T-cell (primary cell): ENCODE data around the gene URI1. TPM values are rescaled to one million over a fixed set of nuclear protein-coding genes. Genes with fewer than 3 reads are reported as not detected.
A peak's percentile ranks its signal among the peaks of the same experiment; 100 is the strongest.
"Not testable (repeated sequence)": the region's sequence is repeated elsewhere in the genome, so short reads cannot be mapped to it uniquely, and the experiment has no call there.

Source experiments
- ATAC-seq, 4 experiments: fragments of 200-7000 bp in 3 of 4; fragments of 150-1000 bp in 1 of 4; cut with Tn5 transposase; replicated peaks in 1 of 4; 1 replicate in 3 of 4; 2 replicates in 1 of 4; pipeline ENCODE4 v1.10.0; 2021; ENCODE audit warnings: moderate library complexity in 3 of 4, mild to moderate bottlenecking in 2 of 4, moderate number of reproducible peaks in 1 of 4
- CTCF ChIA-PET, 2 donors: fragments of 300-600 bp; sonication (Branson Sonifier 250); formaldehyde crosslinking; loops; one replicate each; lab custom pipeline; 2022; ENCODE audit warnings: antibody characterized with exemption in 2 of 2; lab: Charles Lee
- POLR2A ChIA-PET, 2 donors: fragments of 300-600 bp; sonication (Branson Sonifier 250); formaldehyde crosslinking; loops; one replicate each; lab custom pipeline; 2022; ENCODE audit warnings: antibody characterized with exemption in 2 of 2; lab: Charles Lee
- DNase-seq, 35 experiments: peaks; one replicate each; pipeline versions ENCODE4 v3.0.0 to v3.0.0-alpha.2; 2013 to 2023
- H3K27ac ChIP-seq: one replicate; pipeline ENCODE4 v1.5.1; 2013; ENCODE audit warnings: low read length
- H3K27me3 ChIP-seq, 2 experiments: replicated peaks in 1 of 2; 1 replicate in 1 of 2; 2 replicates in 1 of 2; pipeline versions ENCODE4 v1.6.1 to v1.7.0; 2013; ENCODE audit warnings: low read length in 1 of 2, mixed read lengths in 1 of 2; ENCODE audit not compliant: control insufficient read depth in 2 of 2, insufficient read depth in 2 of 2; ENCODE audit errors: extremely low read depth in 1 of 2
- H3K36me3 ChIP-seq, 2 donors: 1 replicate in 1 of 2; 2 replicates in 1 of 2; pipeline versions ENCODE4 v1.6.1 to v1.7.0; 2013; ENCODE audit warnings: low read length in 1 of 2; ENCODE audit not compliant: control insufficient read depth in 2 of 2, insufficient read depth in 1 of 2; ENCODE audit errors: extremely low read depth in 1 of 2
- H3K4me1 ChIP-seq, 2 experiments: 1 replicate in 1 of 2; 2 replicates in 1 of 2; pipeline versions ENCODE4 v1.6.1 to v1.7.0; 2013; ENCODE audit warnings: low read length in 2 of 2, mixed read lengths in 1 of 2; ENCODE audit not compliant: insufficient read depth in 2 of 2, control insufficient read depth in 1 of 2; ENCODE audit errors: extremely low read depth in 1 of 2
- H3K4me3 ChIP-seq, 2 donors: 1 replicate in 1 of 2; 2 replicates in 1 of 2; pipeline versions ENCODE4 v1.5.1 to v1.7.0; 2013; ENCODE audit warnings: mild to moderate bottlenecking in 2 of 2, low read length in 1 of 2, moderate library complexity in 1 of 2; ENCODE audit not compliant: control insufficient read depth in 1 of 2; ENCODE audit errors: extremely low read depth in 1 of 2
- H3K9me3 ChIP-seq: 2 replicates; pipeline ENCODE4 v1.7.0; 2013
- H3K27ac Mint-ChIP-seq, 2 donors: one replicate each; pipeline ENCODE4 v1.8.0; 2020 to 2021; ENCODE audit warnings: mild to moderate bottlenecking in 2 of 2, mixed read lengths in 2 of 2
- H3K27me3 Mint-ChIP-seq, 2 donors: one replicate each; pipeline ENCODE4 v1.8.0; 2021 to 2022; ENCODE audit warnings: mixed read lengths in 2 of 2
- H3K36me3 Mint-ChIP-seq: one replicate; pipeline ENCODE4 v1.8.0; 2021; ENCODE audit warnings: mixed read lengths
- H3K4me1 Mint-ChIP-seq, 3 donors: one replicate each; pipeline ENCODE4 v1.8.0; 2020 to 2022; ENCODE audit warnings: mixed read lengths in 3 of 3, mild to moderate bottlenecking in 1 of 3
- H3K4me3 Mint-ChIP-seq, 3 donors: one replicate each; pipeline ENCODE4 v1.8.0; 2020 to 2022; ENCODE audit warnings: mild to moderate bottlenecking in 3 of 3, mixed read lengths in 3 of 3, moderate library complexity in 3 of 3
- H3K9me3 Mint-ChIP-seq, 3 donors: one replicate each; pipeline ENCODE4 v1.8.0; 2020 to 2022; ENCODE audit warnings: mixed read lengths in 3 of 3
- WGBS: methylation state at CpG from one replicate; pipeline ENCODE4 v1.1.5; 2013; ENCODE audit warnings: missing lambda C conversion rate; ENCODE audit not compliant: insufficient coverage; 5-methylcytosine and 5-hydroxymethylcytosine counted together
- total RNA-seq, 35 experiments: library from RNA in 6 of 35; stranded (reverse) in 6 of 35; fragments of 120-200 nt in 1 of 35; gene quantifications; one replicate each; pipeline versions ENCODE4 v1.2.1 to v1.2.4 and lab custom pipeline; 2013 to 2026

Gene URI1
- total RNA-seq, 5 donors from 2014 or later (not counting 1 experiment from before 2014, with no cell fraction given), result 69.0 to 84.8 (median 75.7) TPM

DNA sequence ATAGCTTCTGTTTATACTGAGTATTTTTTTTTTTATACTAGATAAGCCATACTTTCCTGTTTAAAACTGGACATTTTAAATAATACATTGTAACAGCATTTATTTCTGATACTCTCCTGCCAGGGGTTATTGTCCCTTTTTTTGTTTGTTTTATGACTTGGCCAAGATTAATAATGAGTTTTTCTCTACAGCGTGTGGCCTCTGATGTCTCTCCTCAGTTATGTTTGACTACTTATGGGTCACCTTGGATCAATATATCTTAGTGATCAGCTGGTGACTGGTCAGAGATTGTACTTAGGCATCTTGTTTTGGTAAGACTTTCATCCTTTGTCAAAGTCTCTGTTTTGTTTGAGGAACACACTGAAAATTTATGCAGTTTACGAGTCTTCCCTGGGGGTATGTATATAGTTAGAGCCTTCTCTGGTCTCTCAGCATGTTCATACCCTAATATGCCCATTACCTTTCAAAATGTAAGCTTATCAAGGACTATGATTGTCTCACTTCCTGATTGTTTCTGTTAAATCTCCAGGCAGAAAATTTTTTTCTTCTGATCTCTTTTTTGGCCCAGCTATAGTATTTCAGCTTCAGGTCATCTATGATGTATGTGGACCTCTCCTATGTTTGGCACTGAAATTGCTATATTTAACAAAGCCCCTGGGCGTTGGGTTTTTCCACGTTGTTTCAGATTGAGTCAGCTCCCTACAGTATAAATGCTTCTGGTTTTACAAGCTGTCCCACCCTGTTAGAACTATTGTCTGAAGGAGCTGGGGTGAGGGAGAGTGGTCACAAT, 87.9 kb downstream of the URI1 start:
- 86% methylated on average over 1 of the region's 4 CpGs for WGBS
- peaks cover 0 to 5% of the 10 kb centered on the region in 2 donors for H3K36me3 ChIP-seq
- H3K27me3 Mint-ChIP-seq, result no peaks in the 10 kb centered on the region
- ChIA-PET POLR2A (no interaction called here), CTCF (no interaction called here)
- H3K27ac ChIP-seq, result no peak overlapping the region
- H3K9me3 Mint-ChIP-seq, result peaks cover 12 to 24% (median 21%) of the 10 kb centered on the region in 3 donors
- no peak overlapping the region for H3K27ac Mint-ChIP-seq
- DNase-seq, result no peak
- H3K4me1 ChIP-seq, result no peaks in the 10 kb centered on the region
- no peak overlapping the region for H3K4me3 Mint-ChIP-seq
- H3K4me3 ChIP-seq, result no peak overlapping the region
- peaks cover 81% of the 10 kb centered on the region for H3K36me3 Mint-ChIP-seq
- H3K4me1 Mint-ChIP-seq, result peaks cover 13% of the 10 kb centered on the region in 3 donors
- peaks cover 4% of the 10 kb centered on the region for H3K9me3 ChIP-seq
- no peaks in the 10 kb centered on the region for H3K27me3 ChIP-seq
- no peak for ATAC-seq

DNA sequence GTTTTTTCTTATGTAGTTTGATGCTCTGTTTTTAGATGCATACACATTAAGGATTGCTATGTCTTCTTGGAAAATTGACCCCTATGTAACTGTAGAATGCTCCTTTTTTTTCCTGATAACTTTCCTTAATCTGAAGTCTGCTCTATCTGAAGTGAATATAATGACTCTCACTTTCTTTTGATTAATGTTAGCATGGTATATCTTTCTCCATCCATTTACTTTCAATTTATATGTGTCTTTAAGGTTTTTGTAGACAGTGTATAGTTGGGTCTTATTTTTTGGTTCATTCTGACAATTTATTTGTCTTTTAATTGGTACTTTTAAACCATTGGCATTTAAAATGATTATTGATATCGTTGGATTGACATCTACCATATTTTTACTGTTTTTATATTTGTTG, 92.3 kb downstream of the URI1 start:
- H3K4me1 ChIP-seq, result no peaks in the 10 kb centered on the region
- ATAC-seq (no peak), DNase-seq (no peak)
- POLR2A ChIA-PET, result no interaction called here
- no peak overlapping the region for H3K27ac ChIP-seq
- H3K9me3 Mint-ChIP-seq, result peaks cover 15 to 48% (median 35%) of the 10 kb centered on the region in 3 donors
- no peaks in the 10 kb centered on the region for H3K27me3 Mint-ChIP-seq
- CTCF ChIA-PET, result no interaction called here
- WGBS, result no CpG with 5 or more reads among the region's 1 CpG
- H3K4me1 Mint-ChIP-seq, result peaks cover 2 to 8% (median 3%) of the 10 kb centered on the region in 3 donors
- H3K27ac Mint-ChIP-seq, result no peak overlapping the region
- peaks cover 4% of the 10 kb centered on the region for H3K9me3 ChIP-seq
- no peak overlapping the region for H3K4me3 ChIP-seq
- peaks cover 5 to 9% of the 10 kb centered on the region in 2 donors for H3K36me3 ChIP-seq
- no peak overlapping the region for H3K4me3 Mint-ChIP-seq
- peaks cover 92% of the 10 kb centered on the region for H3K36me3 Mint-ChIP-seq
- H3K27me3 ChIP-seq, result no peaks in the 10 kb centered on the region

DNA sequence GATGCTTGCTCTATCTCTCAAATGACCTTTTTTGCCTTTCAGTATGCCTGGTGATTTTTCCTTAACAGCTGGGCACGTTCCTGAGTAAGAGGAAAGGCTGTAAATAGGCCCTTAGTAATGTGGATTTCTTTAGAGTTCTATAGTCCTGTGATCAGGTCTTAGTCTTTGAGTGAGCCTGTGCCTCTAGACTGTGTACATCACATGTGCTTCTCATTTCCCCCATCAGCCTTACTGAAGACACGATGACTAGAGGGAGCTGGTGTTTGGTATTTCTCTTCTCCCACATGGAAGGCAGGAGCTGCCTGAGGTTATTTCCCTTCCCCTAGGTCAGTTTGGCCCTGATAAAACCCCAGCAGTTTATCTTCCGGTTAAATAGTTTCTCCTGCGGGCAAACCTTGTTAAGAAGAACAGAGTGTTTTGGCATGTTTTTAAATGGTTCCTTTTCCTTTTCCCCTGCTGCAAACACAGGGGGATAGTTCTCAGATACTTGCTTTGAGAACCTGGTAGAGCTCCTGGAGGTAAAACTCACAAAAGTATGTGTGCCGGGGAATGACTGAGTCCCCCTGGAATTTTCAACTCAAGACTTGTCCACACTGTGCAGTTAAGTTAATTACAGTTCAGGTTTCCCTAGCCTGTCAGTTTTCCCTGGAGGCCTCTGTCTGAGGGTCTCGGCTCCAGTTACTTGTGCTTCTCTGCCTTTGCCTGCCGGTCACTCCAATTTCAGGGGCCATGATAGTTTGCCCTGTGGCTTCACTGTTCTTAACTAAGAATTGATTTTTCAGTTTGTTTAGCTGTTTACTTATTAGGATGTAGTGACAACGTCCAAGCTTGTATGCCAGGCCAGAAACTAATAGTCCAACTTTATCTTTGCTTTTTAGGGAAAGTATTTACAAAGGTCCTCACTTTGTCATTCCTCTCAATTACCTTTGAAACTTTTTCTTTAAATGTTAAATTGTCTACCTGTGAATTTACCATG, 94.4 kb downstream of the URI1 start:
- no peaks in the 10 kb centered on the region for H3K4me1 ChIP-seq
- WGBS, result 0% methylated on average over 1 of the region's 8 CpGs
- H3K36me3 ChIP-seq, result peaks cover 0 to 9% of the 10 kb centered on the region in 2 donors
- Mint-ChIP-seq H3K4me1 (no peaks in the 10 kb centered on the region), H3K9me3 (peaks cover 17 to 50% (median 40%) of the 10 kb centered on the region in 3 donors), H3K27ac (no peak overlapping the region), H3K4me3 (no peak overlapping the region), H3K36me3 (peaks cover 74% of the 10 kb centered on the region), H3K27me3 (no peaks in the 10 kb centered on the region)
- DNase-seq (no peak), ATAC-seq (no peak)
- peaks cover 4% of the 10 kb centered on the region for H3K9me3 ChIP-seq
- no peak overlapping the region for H3K27ac ChIP-seq
- POLR2A ChIA-PET, result no interaction called here
- H3K27me3 ChIP-seq, result no peaks in the 10 kb centered on the region
- no peak overlapping the region for H3K4me3 ChIP-seq
- CTCF ChIA-PET, result no interaction called here

DNA sequence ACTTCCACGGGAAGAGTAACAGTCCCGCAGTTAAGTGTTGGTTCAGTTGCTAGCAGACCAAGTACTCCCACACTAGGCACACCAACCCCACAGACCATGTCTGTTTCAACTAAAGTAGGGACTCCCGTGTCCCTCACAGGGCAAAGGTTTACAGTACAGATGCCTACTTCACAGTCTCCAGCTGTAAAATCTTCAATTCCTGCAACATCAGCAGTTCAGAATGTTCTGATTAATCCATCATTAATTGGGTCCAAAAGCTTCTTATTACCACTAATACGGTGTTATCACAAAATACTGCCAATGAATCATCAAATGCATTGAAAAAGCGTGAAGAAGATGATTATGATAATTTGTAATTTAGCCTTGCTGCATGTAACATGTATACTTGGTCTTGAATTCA, 95.8 kb downstream of the URI1 start:
- ATAC-seq, result no peak
- POLR2A ChIA-PET, result no interaction called here

DNA sequence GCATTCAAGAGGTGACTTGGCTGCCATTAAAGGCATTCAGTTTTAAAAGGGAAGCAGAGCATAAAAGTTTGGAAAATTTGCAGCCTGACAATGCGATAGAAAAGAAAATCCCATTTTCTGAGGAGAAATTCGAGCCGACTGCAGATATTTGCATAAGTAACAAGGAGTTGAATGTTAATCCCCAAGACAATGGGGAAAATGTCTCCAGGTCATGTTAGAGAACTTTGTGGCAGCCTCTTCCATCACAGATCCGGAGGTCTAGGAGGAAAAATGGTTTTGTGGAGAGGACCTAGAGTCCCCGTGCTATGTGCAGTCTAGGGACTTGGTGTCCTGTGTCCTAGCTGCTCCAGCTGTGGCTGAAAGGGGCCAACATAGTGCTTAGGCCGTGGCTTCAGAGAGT, 99.9 kb downstream of the URI1 start:
- peaks cover 29% of the 10 kb centered on the region for H3K36me3 Mint-ChIP-seq
- peaks cover 12 to 19% (median 17%) of the 10 kb centered on the region in 3 donors for H3K9me3 Mint-ChIP-seq
- WGBS, result 94% methylated on average over 4 of the region's 6 CpGs
- DNase-seq, H3K27ac ChIP-seq, H3K27me3 Mint-ChIP-seq, H3K9me3 ChIP-seq, POLR2A ChIA-PET, H3K27me3 ChIP-seq, ATAC-seq, H3K4me3 Mint-ChIP-seq, H3K4me1 ChIP-seq, H3K27ac Mint-ChIP-seq, H3K36me3 ChIP-seq, H3K4me3 ChIP-seq, CTCF ChIA-PET: not testable (repeated sequence)
- H3K4me1 Mint-ChIP-seq, result peaks cover 5 to 11% (median 7%) of the 10 kb centered on the region in 3 donors

More for the DNA sequence above, 95.8 kb downstream of the URI1 start:
- peaks cover 0 to 9% of the 10 kb centered on the region in 2 donors for H3K36me3 ChIP-seq
- H3K9me3 Mint-ChIP-seq, result peaks cover 19 to 46% (median 40%) of the 10 kb centered on the region in 3 donors
- H3K4me1 ChIP-seq, result no peaks in the 10 kb centered on the region
- H3K27ac Mint-ChIP-seq, result no peak overlapping the region
- no peaks in the 10 kb centered on the region for H3K27me3 ChIP-seq
- no peaks in the 10 kb centered on the region for H3K4me1 Mint-ChIP-seq
- H3K4me3 ChIP-seq, result no peak overlapping the region
- 100% methylated on average over 1 of the region's 5 CpGs for WGBS
- no peak overlapping the region for H3K27ac ChIP-seq
- peaks cover 3% of the 10 kb centered on the region for H3K9me3 ChIP-seq
- H3K4me3 Mint-ChIP-seq, result no peak overlapping the region
- H3K27me3 Mint-ChIP-seq, result no peaks in the 10 kb centered on the region
- H3K36me3 Mint-ChIP-seq, result peaks cover 64% of the 10 kb centered on the region
- CTCF ChIA-PET, result no interaction called here
- no peak for DNase-seq

DNA sequence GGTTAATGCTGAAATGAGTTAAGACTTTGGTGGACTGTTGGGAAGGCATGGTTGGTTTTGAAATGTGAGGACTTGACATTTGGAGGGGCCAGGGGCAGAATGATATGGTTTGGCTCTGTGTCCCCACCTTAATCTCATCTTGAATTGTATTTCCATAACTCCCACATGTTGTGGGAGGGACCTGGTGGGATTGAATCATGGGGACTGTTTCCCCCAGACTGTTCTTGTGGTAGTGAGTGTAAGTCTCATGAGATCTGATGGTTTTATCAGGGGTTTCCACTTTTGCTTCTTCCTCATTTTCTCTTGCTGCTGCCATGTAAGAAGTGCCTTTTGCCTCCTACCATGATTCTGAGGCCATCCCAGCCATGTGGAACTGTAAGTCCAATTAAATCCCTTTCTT, 101.0 kb downstream of the URI1 start:
- H3K4me3 Mint-ChIP-seq, H3K27me3 ChIP-seq, H3K36me3 ChIP-seq, H3K4me1 ChIP-seq, H3K4me3 ChIP-seq, H3K27ac ChIP-seq, CTCF ChIA-PET, POLR2A ChIA-PET, H3K9me3 ChIP-seq, DNase-seq, H3K27me3 Mint-ChIP-seq, ATAC-seq: not testable (repeated sequence)
- H3K9me3 Mint-ChIP-seq, result peaks cover 9 to 12% (median 10%) of the 10 kb centered on the region in 3 donors
- H3K27ac Mint-ChIP-seq, result peak overlapping the region in 1 of 2 donors; percentile 52
- peaks cover 7 to 18% (median 8%) of the 10 kb centered on the region in 3 donors for H3K4me1 Mint-ChIP-seq
- peaks cover 18% of the 10 kb centered on the region for H3K36me3 Mint-ChIP-seq
